PC-3 (cell line): ENCODE results near the gene MAPK6.

ENCODE experiments used
- EZH2 ChIP-seq: fragments of 300-600 bp; sonication (generic); IDR thresholded peaks from one replicate; pipeline ENCODE4 v1.6.1; 2017; ENCODE audit warnings: antibody characterized with exemption, mild to moderate bottlenecking, low read length; ENCODE audit not compliant: unreplicated experiment
- EZH2phosphoT487 ChIP-seq: fragments of 300-600 bp; sonication (generic); IDR thresholded peaks from 2 replicates; pipeline ENCODE4 v1.6.1; 2018; ENCODE audit warnings: mild to moderate bottlenecking, antibody characterized with exemption, low read length, borderline replicate concordance
- TF ChIP-seq, protein P1 (sequence below): fragments of 300-600 bp; sonication (generic); conservative IDR thresholded peaks from 2 replicates; pipeline ENCODE4 v1.5.1; 2017; ENCODE audit warnings: antibody characterized with exemption, low read depth, mild to moderate bottlenecking, low read length

- TF ChIP-seq, protein P1, sequence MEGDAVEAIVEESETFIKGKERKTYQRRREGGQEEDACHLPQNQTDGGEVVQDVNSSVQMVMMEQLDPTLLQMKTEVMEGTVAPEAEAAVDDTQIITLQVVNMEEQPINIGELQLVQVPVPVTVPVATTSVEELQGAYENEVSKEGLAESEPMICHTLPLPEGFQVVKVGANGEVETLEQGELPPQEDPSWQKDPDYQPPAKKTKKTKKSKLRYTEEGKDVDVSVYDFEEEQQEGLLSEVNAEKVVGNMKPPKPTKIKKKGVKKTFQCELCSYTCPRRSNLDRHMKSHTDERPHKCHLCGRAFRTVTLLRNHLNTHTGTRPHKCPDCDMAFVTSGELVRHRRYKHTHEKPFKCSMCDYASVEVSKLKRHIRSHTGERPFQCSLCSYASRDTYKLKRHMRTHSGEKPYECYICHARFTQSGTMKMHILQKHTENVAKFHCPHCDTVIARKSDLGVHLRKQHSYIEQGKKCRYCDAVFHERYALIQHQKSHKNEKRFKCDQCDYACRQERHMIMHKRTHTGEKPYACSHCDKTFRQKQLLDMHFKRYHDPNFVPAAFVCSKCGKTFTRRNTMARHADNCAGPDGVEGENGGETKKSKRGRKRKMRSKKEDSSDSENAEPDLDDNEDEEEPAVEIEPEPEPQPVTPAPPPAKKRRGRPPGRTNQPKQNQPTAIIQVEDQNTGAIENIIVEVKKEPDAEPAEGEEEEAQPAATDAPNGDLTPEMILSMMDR = no peak
- TF ChIP-seq EZH2 = no peak
- TF ChIP-seq EZH2phosphoT487 = no peak
Observed at GRCh38 chr15:52031556-52031955, 12.5 kb downstream of the MAPK6 start.
